AG04449 (cell line): Measurements from ENCODE around the gene LARGE1.
A peak's percentile ranks its signal among the peaks of the same experiment; 100 is the strongest.

Experiments
- CTCF ChIA-PET: fragments of 350-600 bp; formaldehyde crosslinking; extraction: SDS; loops from one replicate; lab custom pipeline; 2021; ENCODE audit warnings: antibody characterized with exemption; lab: Yijun Ruan, JAX
- POLR2A ChIA-PET: fragments of 400-600, 350-600 bp; formaldehyde crosslinking; extraction: SDS; loops from one replicate; lab custom pipeline; 2020; ENCODE audit warnings: antibody characterized with exemption, inconsistent platforms; lab: Yijun Ruan, JAX
- DNase-seq: peaks from one replicate; pipeline ENCODE4 v3.0.0-alpha.2; 2010; ENCODE audit warnings: low read depth, low spot score
- H3K4me3 ChIP-seq: 2 replicates; pipeline ENCODE4 v1.5.1; 2011; ENCODE audit warnings: low read depth, mild to moderate bottlenecking, control low read depth, low read length
- TF ChIP-seq, protein P1 (sequence below): IDR thresholded peaks from one replicate; pipeline ENCODE4 v1.5.1; 2011; ENCODE audit warnings: mild to moderate bottlenecking, moderate library complexity, low read length, control low read depth, inconsistent platforms; ENCODE audit not compliant: insufficient read depth; ENCODE audit errors: missing control alignments

LARGE1 gene

DNA sequence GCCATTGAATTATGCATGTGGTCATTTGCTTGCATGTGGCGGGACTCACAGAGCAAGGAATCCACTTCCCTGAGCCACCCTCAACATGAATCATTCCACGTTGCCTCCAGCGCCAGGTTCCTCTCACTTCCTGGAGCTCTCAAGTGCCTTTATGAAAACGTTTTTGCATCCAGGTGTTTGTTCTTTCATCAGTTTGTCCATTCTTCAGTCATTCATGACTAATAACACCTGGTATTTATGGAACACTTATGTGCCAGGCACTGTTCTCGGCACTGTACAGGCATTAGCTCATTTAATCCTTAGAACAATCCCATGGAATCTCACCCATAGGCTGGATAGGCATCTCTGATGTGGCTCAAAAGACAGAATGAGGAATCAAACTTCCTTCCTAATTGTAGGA lies 606.0 kb downstream of the LARGE1 start:
- CTCF ChIA-PET, result interaction anchor here (1.5 kb wide), 1 partner anchor 266 kb away, joined by 3 read pairs; no protein-coding TSS in a partner anchor
- no peak overlapping the region for H3K4me3 ChIP-seq
- POLR2A ChIA-PET, result no interaction called here
- no peak for DNase-seq
- TF ChIP-seq, protein P1, sequence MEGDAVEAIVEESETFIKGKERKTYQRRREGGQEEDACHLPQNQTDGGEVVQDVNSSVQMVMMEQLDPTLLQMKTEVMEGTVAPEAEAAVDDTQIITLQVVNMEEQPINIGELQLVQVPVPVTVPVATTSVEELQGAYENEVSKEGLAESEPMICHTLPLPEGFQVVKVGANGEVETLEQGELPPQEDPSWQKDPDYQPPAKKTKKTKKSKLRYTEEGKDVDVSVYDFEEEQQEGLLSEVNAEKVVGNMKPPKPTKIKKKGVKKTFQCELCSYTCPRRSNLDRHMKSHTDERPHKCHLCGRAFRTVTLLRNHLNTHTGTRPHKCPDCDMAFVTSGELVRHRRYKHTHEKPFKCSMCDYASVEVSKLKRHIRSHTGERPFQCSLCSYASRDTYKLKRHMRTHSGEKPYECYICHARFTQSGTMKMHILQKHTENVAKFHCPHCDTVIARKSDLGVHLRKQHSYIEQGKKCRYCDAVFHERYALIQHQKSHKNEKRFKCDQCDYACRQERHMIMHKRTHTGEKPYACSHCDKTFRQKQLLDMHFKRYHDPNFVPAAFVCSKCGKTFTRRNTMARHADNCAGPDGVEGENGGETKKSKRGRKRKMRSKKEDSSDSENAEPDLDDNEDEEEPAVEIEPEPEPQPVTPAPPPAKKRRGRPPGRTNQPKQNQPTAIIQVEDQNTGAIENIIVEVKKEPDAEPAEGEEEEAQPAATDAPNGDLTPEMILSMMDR, result no peak

DNA sequence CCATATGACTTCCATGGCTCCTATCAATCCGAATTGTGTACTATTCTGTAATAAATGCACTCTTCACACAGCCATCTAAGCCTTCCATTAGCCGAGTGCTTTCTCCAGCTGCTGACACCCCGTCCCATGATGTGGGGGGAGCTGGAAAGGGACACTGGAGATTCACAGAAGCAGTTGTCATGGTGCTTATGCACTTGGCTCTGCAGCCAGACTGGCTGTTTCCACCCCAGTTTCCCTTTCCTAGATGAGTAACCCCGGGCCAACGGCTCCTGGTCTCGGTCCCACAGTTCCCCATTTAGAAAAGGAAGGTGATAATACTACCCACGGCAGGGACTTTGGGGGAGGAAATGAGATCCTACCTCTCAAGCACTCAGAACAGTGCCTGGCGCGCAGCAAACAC lies 617.2 kb downstream of the LARGE1 start:
- H3K4me3 ChIP-seq, result no peak overlapping the region
- POLR2A ChIA-PET, result no interaction called here
- CTCF ChIA-PET, result interaction anchor here (0.8 to 4.0 kb wide), 18 partner anchors 8 to 1852 kb away, joined by 3 to 44 read pairs (median 4); no protein-coding TSS in a partner anchor
- TF ChIP-seq, protein P1, result no peak
- no peak for DNase-seq

DNA sequence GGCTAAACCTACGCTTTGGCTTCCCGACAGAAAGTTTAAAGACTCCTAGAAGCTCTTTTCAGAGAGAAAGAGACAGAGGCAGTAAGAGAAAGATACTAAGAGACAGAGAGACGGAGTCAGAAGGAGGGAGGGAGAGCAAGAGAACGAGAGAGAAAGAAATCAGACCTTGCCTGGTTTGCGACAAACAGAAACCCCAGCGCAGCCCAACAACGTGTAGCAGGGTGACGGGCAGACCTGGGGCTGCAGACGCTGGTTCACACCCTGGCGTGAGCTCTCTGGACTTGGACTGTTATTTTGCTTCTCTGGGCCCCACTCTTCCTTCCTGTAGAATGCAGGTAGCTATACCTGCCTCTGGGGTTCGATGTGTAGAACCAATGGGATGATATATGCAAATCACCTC lies 617.7 kb downstream of the LARGE1 start:
- no peak overlapping the region for H3K4me3 ChIP-seq
- no peak for DNase-seq
- TF ChIP-seq, protein P1, result no peak
- POLR2A ChIA-PET, result no interaction called here
- CTCF ChIA-PET, result interaction anchor here (0.7 to 4.0 kb wide), 29 partner anchors 9 to 1853 kb away, joined by 3 to 44 read pairs (median 4); no protein-coding TSS in a partner anchor

DNA sequence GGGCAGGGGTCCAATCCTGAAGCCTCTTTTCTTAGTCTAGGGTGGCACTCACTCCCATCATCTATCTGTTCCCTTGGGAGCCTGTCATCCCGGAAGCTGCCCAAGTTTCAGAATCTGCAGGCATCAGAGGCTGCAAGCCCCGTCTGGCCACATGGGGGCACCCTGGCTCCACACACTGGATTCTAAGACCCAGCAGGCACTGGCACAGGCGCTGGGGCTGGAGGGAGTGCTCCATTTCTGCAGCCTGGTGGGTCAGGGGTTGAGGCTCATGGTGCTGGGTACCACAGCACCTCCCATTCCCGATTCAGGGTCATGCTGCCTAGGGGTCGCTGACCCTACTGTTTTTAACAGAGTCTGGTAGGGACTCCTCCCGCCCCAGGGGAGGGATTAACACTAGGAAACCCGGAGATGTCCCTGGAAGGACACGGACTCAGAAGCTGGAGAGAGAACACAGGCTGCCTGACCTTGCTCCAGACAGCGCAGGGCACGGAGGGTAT lies 618.2 kb downstream of the LARGE1 start:
- POLR2A ChIA-PET, result no interaction called here
- no peak overlapping the region for H3K4me3 ChIP-seq
- TF ChIP-seq, protein P1, result peak; percentile 99
- DNase-seq, result no peak
- CTCF ChIA-PET, result interaction anchor here (0.7 to 4.0 kb wide), 38 partner anchors 9 to 1855 kb away, joined by 3 to 44 read pairs (median 4); no protein-coding TSS in a partner anchor

DNA sequence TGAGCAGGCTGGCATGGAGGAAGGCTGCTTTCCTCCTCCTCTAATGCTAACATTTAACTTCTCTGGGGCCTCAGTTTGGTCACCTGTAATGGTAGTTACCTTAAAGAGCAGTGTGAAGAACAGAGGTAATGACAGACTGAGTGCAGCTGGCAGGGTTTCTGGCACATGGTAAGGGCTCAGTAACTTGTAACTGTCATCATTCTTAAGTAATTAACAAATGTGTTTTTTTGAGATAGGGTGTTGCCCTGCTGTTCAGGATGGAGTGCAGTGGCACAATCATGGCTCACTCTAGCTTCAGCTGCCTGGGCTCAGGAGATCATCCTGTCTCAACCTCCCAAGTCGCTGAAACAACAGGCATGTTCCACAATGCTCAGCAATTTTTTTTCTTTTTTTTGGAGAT lies 620.1 kb downstream of the LARGE1 start:
- TF ChIP-seq, protein P1, result no peak
- ChIA-PET CTCF (interaction anchor here (0.8 to 1.5 kb wide), 5 partner anchors 12 to 280 kb away, joined by 3 to 10 read pairs (median 3); no protein-coding TSS in a partner anchor), POLR2A (no interaction called here)
- no peak overlapping the region for H3K4me3 ChIP-seq
- no peak for DNase-seq

DNA sequence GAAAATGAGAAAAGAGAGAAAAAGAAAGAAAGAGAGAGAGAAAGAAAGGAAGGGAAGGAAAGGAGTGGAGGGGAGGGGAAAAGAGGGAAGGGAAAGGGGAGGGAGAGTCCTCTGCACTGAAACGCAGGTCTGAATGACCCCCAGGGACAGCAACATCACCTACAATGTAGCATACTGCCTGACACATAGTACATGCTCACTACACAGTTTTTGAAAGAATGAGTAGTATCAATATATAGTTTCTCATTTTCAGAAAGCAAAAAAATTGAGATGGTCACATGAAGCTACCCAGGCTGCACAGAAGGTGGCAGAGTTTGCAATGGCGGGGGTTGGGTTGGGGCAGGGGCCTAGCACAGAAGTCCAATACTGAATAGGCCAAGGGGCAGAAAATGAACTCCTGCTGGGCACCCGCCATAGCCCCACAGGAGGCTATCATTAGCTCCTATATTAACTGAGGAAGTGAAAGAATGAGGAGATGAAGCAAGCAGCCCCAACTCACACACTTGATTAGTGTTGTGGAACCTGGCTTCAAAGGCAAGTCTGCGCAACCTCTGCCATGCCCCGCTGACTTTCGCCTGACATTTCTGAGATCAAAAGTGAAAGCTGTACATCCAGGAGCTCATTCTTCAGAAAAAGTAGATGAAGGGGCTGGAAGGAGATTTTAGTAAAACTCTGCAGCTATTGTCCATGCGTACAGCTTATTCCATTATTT lies 620.9 kb downstream of the LARGE1 start:
- no peak overlapping the region for H3K4me3 ChIP-seq
- ChIA-PET CTCF (interaction anchor here (0.8 to 1.5 kb wide), 5 partner anchors 11 to 280 kb away, joined by 3 to 10 read pairs (median 3); no protein-coding TSS in a partner anchor), POLR2A (no interaction called here)
- no peak for DNase-seq
- TF ChIP-seq, protein P1, result no peak
